NCI-H748 (cell line): ENCODE results near the gene NUTM2B.
"Not testable (repeated sequence)": the region's sequence is repeated elsewhere in the genome, so short reads cannot be mapped to it uniquely, and the experiment has no call there.

Source experiments
- DNase-seq: peaks from one replicate; lab custom pipeline; 2025; ENCODE audit not compliant: unreplicated experiment; lab: John Stamatoyannopoulos, UW

Gene NUTM2B

DNA sequence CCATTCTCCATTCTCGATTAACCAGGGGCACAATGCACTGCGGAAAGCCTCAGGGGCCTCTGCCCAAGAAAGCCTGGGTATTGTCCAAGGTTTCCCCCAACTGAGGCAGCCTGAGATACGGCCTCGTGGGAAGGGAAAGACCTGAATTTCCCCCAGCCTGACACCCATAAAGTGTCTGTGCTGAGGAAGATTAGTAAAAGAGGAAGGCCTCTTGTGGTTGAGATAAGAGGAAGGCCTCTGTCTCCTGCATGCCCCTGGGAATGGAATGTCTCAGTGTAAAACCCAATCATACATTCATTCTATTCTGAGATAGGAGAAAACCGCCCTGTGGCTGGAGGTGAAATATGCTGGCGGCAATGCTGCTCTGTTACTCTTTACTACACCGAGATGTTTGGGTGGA lies 41.8 kb downstream of the NUTM2B start:
- not testable (repeated sequence) for DNase-seq

DNA sequence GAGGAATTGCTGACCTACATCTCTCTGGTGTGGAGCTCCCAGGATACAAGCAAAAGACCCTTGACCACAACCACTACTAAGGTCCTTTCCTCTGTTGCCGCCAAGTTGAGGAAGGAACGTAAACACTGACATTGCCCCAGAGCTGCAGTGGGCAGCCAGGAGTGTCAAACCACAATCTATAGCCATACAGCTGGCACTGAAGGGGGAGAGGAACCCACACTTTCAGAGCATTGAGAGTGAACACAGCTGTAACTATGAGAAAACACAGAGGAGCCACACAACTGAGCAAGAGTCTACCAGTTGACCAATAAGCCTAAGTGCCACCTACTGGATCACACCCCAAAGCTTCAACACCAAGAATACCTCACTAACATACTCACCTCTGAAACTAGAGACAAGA lies 45.5 kb downstream of the NUTM2B start:
- not testable (repeated sequence) for DNase-seq

GRCh38 chr10:79753601-79754000 lies 50.6 kb downstream of the NUTM2B start:
- DNase-seq, result not testable (repeated sequence)

DNA sequence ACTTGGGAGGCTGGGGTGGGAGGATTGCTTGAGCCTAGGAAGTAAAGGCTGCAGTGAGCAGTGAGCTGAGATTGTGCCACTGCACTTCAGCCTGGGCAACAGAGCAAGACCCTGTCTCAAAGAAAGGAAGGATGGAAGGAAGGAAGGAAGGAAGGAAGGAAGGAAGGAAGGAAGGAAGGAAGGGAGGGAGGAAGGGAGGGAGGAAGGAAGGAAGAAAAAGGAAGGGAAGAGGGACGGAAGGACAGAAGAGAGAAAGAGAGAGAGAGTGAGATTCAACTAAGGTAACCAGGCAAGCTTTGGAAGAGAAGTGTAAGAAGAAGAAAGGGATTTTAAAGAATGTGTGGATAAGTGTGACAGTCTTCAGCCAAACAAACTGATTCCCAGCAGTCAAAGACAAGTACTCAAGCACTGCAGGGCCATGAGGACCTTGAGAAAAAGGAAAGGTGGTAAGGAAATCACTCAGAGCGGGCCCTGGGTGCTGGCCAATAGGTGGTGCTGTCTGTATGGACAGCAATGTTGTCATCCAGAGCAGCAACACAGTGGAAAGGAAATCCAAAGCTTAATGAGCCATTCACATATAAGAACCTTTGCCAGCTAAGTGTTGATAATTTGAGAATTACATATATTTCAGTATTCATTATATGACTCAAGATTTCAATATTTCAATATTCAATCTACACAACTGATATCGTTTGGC lies 55.4 kb downstream of the NUTM2B start:
- not testable (repeated sequence) for DNase-seq
